ENCODE measurements around the gene GALK2.
"Not testable (repeated sequence)": the region's sequence is repeated elsewhere in the genome, so short reads cannot be mapped to it uniquely, and the experiment has no call there.

GALK2 gene

GRCh38 chr15:49164865-49165264, 5.2 kb upstream of the GALK2 start:
- no peak for DNase-seq (ENCODE audit: low spot score)

DNA sequence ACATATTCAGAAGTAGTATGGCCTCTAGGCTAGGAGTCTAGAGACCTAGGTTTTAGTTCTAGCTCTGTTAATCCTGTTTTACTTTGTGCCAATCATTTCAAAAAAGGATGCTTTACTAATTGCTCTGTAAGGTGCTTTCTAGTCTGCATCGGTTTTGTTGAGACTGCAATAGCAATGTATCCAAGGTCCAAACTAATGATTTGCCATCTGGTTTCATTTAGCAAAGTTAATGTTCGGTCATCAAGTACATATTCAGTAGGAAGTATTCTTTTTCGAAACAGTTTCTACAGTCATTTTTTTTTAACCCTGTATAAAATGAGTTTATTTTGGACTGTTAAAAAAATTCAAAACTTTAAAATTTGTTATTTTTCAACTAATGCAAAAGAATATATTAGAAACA, 2.0 kb upstream of the GALK2 start:
- DNase-seq (ENCODE audit: low spot score), result no peak

DNA sequence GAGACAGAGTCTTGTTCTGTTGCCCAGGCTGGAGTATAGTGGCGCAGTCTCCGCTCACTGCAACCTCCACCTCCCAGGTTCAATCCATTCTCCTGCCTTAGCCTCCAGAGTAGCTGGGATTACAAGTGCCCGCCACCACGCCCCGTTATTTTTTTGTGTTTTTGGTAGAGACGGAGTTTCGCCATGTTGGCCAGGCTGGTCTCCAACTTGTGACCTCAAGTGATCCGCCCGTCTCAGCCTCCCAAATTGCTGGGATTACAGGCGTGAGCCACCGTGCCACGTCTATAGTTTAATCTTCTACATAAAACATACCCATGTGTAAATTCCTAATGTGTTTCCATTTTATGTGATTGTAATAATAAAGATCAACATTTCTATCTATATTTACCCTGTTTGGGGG, 1.7 kb downstream of the GALK2 start:
- DNase-seq (ENCODE audit: low spot score), result no peak

GRCh38 chr15:49174902-49175301, 4.9 kb downstream of the GALK2 start:
- DNase-seq (ENCODE audit: low spot score), result no peak

DNA sequence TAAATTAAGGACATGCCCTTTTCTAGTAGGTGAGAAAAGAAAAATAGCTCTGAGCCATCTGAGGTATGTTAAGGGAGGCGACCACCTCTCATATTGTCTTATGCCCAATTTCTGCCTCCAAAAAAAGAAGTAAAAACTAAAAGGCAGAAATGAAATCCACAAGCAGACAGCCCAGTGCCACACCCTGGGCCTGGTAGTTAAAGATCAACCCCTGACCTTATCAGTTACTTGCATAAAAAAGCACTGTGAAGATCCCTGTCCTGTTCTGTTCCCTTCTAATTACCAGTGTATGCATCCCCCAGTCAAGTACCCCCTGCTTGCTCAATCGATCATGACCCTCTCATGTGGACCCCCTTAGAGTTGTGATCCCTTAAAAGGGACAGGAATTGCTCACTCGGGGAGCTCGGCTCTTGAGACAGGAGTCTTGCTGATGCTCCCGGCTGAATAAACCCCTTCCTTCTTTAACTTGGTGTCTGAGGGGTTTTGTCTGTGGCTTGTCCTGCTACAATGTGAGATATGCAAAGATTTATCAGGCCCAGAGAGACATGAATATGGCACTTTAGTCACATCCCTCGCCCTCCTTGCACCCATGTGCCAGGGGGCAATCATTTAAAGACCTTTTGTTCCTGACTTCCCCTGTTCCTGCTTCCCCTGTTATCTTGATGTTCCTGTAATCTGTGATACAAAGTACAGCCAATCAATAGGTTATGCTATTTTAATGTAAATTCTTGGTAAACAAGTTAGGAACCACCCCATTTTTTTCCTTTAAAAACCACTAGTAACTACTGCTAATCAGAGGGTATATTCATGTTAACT, 5.7 kb downstream of the GALK2 start:
- DNase-seq (ENCODE audit: low spot score), result not testable (repeated sequence)

- no peak for DNase-seq (ENCODE audit: low spot score)
These were observed 8.4 kb downstream of the GALK2 start for GRCh38 chr15:49178497-49178896.

DNA sequence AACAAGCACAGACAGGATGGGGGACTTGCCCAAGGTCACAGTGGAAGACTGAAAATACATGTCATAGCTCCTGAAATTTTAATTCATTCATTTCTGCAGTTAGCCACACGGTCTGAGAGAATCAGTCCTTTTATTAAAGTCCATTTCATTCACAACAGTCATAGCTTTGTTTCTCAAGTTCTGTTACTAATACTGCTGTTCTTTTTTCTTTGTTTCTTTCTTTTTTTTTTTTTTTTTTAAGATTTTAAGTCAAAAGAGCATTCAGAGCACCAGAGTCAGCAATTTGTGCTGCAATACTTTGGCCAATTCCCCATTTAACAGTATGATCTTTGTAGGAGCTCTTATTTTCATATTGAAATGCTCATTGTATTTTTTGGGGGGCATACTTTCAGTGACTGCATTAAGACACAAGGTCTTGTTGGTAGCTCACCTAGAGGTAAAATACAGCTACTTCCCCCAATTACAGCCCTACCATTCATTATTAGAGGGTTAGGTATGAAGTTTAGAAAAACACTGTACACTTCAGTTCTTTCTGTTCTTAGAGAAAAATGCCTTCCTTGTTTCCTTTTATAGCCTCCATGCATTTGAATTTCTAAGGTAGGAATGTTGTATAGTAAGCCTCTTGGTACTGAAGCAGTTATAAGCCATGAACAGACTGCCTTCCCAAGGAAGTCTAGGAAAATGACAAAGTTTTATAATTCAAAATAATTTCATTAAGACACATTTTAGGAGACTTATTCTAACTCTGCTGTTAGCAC, 9.6 kb downstream of the GALK2 start:
- DNase-seq (ENCODE audit: low spot score), result no peak

DNA sequence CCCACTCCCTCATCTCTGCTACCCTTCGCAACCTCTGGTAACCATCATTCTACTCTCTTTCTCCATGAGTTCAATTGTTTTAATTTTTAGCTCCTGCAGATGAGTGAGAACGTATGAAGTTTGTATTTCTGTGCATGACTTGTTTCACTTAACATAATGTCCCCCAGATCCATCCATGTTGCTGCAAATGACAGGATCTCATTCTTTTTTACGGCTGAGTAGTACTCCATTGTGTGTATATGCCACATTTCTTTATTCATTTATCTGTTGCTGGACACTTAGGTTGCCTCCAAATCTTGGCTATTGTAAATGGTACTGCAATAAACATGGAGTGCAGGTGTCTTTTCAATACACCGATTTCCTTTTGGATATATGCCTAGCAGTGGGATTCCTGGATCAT, 12.1 kb downstream of the GALK2 start:
- no peak for DNase-seq (ENCODE audit: low spot score)

DNA sequence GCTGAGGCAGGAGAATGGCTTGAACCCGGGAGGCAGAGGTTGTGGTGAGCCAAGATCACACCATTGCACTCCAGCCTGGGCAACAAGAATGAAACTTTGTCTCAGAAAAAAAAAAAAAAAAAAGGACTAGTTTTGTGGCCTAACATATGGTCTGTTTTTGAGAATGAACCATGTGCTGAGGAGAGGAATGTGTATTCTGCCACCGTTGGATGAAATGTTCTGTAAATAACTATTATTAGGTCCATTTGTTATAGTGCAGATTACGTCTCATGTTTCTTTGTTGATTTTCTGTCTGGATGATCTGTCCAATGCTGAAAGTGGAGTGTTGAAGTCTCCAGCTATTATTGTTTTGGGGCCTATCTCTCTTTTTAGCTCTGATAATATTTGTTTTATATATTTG, 13.7 kb downstream of the GALK2 start:
- DNase-seq (ENCODE audit: low spot score), result not testable (repeated sequence)

DNA sequence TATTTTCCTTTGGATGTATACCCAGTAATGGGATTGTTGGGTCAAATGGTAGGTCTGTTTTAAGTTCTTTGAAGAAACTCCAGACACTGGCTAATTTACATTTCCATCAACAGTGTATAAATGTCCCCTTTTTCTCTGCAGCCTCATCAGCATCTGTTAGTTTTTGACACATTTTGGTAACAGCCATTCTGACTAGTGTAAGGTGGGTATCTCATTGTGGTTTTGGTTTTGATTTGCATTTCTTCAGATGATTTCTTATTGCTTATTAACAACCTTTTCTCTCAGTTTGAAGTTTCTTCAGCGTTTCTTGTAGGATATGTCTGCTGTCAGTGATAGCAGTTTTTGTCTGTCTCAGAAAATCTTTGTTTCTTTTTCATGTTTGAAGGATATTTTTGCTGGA, 15.4 kb downstream of the GALK2 start:
- DNase-seq (ENCODE audit: low spot score), result no peak

- no peak for DNase-seq (ENCODE audit: low spot score)
These were observed 17.6 kb downstream of the GALK2 start for GRCh38 chr15:49187549-49188245.

GRCh38 chr15:49188933-49189332, 18.9 kb downstream of the GALK2 start:
- no peak for DNase-seq (ENCODE audit: low spot score)

GRCh38 chr15:49189631-49190030, 19.6 kb downstream of the GALK2 start:
- no peak for DNase-seq (ENCODE audit: low spot score)

GRCh38 chr15:49190586-49190985, 20.5 kb downstream of the GALK2 start:
- DNase-seq (ENCODE audit: low spot score), result no peak

- no peak for DNase-seq (ENCODE audit: low spot score)
These were observed 21.8 kb downstream of the GALK2 start for GRCh38 chr15:49191892-49192291.

- no peak for DNase-seq (ENCODE audit: low spot score)
These were observed 26.8 kb downstream of the GALK2 start for GRCh38 chr15:49196856-49197255.

- no peak for DNase-seq (ENCODE audit: low spot score)
These were observed 29.6 kb downstream of the GALK2 start for GRCh38 chr15:49199666-49200065.

GRCh38 chr15:49200347-49200746, 30.3 kb downstream of the GALK2 start:
- DNase-seq (ENCODE audit: low spot score), result no peak

DNA sequence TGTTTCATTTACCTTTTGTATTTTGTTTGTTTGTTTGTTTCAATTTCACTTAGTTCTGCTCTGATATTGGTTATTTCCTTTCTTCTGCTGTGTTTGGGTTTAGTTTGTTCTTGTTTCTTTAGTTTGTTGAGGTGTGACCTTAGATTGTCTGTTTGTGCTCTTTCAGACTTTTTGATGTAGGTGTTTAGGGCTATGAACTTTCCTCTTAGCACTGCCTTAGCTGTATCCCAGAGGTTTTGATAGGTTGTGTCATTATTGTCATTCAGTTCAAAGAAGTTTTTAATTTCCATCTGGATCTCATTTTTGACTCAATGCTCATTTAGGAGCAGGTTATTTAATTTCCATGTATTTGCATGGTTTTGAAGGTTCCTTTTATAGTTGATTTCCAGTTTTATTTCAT, 38.1 kb downstream of the GALK2 start:
- DNase-seq (ENCODE audit: low spot score), result not testable (repeated sequence)

DNA sequence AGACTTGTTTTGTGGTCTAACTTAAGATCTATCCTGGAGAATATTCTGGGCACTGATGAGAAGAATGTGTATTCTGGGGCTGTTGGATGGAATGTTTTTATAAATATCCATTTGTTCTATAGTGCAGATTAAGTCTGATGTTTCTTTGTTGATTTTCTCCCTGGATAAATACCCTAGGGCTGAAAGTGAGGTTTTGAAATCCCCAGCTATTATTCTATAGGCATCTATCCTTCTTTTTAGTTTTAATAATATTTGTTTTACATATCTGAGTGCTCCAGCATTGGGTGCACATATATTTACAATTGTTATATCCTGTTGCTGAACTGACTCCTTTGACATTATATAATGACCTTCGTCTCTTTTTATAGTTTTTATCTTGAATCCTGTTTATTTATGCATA, 42.9 kb downstream of the GALK2 start:
- no peak for DNase-seq (ENCODE audit: low spot score)

DNA sequence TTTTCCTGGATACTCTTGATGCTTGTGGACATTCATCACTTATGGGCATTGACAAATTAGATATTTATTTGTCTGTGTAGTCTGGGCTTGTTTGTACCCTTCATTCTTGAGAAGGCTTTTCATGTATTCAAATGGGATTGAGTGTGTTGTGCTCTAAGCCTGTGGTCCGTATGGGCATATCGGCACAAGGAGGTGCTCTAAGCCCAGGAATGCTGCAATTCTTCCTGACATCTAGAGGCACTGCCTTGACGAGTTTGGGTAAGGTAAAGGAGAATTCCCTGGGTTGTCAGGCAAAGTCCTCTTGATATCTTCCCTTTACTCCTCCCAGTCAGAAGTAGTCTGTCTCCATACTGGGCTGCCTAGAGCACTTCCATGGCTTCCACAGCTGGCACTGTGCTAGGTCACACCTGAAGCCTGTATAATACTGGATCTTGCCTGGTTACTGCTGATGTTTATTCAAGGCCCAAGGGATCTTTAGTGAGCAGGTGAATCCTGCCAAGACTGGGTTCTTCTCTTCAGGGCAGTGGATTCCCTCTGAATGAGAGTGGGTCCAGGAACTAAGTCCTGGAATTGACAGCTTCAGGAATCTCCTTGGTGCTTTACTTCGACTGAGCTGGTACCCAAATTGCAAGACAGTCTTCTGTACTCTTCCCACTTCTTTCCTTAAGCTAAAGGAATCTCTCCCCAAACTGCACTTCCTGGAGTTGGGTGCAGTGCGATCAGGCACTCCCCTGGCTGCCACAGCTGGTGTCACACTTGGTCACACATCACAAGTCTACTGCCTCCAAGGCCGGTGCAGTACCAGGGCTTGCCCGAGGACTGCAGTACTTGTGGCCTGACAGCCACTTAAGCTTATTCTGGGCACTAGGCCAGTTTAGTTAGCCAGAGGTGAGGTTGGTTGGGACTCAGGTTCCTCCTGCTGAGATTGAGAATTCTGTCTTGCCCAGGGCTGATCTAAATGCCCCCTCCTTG, 46.0 kb downstream of the GALK2 start:
- no peak for DNase-seq (ENCODE audit: low spot score)
